ENCODE results near the gene SLC17A5. TPM values are rescaled to one million over a fixed set of nuclear protein-coding genes. Genes with fewer than 3 reads are reported as not detected.
"Not testable (repeated sequence)": the region's sequence is repeated elsewhere in the genome, so short reads cannot be mapped to it uniquely, and the experiment has no call there.

SLC17A5 gene
- total RNA-seq, 2 donors from 2014 or later = 17.9 to 32.3 TPM

DNA sequence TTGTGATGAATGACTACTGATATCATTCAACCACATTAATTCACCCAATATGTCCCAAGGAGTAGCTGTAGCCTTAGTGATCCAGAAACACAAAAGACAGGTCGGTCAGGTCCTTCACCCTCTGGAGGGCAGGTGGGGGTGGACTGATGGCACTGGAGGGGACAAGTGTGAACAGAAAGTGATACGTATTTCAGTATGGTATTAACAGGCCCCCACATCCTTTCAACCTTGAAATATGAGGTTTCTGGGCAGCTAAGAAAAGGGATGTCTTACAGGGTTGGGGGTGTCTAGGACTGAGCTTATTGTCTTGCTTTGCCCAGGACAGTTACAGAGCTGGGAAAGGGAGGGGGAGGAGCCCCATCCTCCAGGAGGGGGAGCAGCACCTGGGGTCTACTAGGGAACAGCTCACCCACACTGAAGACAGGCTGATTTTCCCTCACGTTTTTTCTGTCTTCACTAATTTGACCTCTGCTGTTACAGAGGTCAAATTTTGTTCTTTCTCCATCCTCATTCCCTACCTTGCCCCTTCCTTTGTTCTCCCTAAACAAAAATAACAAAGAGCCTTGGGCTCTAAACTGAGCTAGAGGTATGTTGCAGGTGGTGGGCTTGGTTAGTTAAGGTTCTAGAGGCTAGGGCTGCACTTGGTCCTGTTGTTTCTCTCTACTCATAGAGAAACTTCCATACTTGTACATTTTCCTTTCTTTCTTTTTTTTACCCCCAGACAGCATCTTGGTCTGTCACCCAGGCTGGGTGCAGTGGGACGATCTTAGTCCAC is 95.0 kb downstream of the SLC17A5 start:
- TF ChIP-seq POLR2A (IDR thresholded peaks at IDR 0.05) = no peak
- TF ChIP-seq, protein P1, sequence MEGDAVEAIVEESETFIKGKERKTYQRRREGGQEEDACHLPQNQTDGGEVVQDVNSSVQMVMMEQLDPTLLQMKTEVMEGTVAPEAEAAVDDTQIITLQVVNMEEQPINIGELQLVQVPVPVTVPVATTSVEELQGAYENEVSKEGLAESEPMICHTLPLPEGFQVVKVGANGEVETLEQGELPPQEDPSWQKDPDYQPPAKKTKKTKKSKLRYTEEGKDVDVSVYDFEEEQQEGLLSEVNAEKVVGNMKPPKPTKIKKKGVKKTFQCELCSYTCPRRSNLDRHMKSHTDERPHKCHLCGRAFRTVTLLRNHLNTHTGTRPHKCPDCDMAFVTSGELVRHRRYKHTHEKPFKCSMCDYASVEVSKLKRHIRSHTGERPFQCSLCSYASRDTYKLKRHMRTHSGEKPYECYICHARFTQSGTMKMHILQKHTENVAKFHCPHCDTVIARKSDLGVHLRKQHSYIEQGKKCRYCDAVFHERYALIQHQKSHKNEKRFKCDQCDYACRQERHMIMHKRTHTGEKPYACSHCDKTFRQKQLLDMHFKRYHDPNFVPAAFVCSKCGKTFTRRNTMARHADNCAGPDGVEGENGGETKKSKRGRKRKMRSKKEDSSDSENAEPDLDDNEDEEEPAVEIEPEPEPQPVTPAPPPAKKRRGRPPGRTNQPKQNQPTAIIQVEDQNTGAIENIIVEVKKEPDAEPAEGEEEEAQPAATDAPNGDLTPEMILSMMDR (IDR thresholded peaks at IDR 0.05) = no peak
- no peak for TF ChIP-seq POLR2AphosphoS5 (IDR thresholded peaks at IDR 0.05)
- no peaks in the 10 kb centered on the region for H3K27me3 ChIP-seq (replicated peaks; ENCODE audit: insufficient read depth)
- intact Hi-C loops (cut with DNase I) = no loop called here
- H3K36me3 ChIP-seq = no peaks in the 10 kb centered on the region
- H3K27ac ChIP-seq = no peak overlapping the region
- H3K4me1 ChIP-seq (replicated peaks) = no peaks in the 10 kb centered on the region
- 70% methylated on average over 4 of the region's 4 CpGs for WGBS
- no peaks in the 10 kb centered on the region for H3K9me3 ChIP-seq
- H3K4me3 ChIP-seq = no peak overlapping the region
- no peak for DNase-seq (ENCODE audit: low spot score)

DNA sequence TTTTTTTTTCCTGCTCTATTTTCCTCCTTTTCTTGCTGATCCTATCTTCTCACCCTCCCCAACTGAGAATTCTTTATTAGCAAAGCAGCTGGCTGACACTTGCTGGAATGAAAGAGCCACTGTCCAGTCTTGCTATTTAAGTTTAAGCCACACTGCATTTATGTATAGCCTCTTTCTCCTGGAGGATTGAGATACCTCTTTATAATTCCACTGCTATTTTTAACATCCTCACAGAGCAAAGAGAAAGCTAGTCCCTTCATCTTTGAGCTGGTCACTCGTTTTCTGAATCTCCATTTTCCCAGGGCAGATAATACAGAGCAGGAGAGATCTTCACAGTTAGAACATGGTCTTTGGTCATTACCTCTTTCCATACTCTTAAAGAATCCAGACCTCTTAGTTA is 97.0 kb downstream of the SLC17A5 start:
- Histone ChIP-seq H3K4me3 (no peak overlapping the region), H3K36me3 (no peaks in the 10 kb centered on the region), H3K9me3 (no peaks in the 10 kb centered on the region), H3K27me3 (replicated peaks; ENCODE audit: insufficient read depth) (no peaks in the 10 kb centered on the region), H3K27ac (no peak overlapping the region), H3K4me1 (replicated peaks) (no peaks in the 10 kb centered on the region)
- DNase-seq (ENCODE audit: low spot score) = no peak
- no peak for TF ChIP-seq POLR2A (IDR thresholded peaks at IDR 0.05)
- intact Hi-C loops (cut with DNase I) = no loop called here
- 19% methylated on average over 1 of the region's 1 CpG for WGBS

- H3K36me3 ChIP-seq; H3K9me3 ChIP-seq; H3K27ac ChIP-seq; H3K27me3 ChIP-seq (replicated peaks; ENCODE audit: insufficient read depth); DNase-seq (ENCODE audit: low spot score); H3K4me1 ChIP-seq (replicated peaks); H3K4me3 ChIP-seq; intact Hi-C loops (cut with DNase I): not testable (repeated sequence)
- 92% methylated on average over 11 of the region's 11 CpGs for WGBS
Observed at GRCh38 chr6:73555380-73555949, 98.3 kb downstream of the SLC17A5 start.

DNA sequence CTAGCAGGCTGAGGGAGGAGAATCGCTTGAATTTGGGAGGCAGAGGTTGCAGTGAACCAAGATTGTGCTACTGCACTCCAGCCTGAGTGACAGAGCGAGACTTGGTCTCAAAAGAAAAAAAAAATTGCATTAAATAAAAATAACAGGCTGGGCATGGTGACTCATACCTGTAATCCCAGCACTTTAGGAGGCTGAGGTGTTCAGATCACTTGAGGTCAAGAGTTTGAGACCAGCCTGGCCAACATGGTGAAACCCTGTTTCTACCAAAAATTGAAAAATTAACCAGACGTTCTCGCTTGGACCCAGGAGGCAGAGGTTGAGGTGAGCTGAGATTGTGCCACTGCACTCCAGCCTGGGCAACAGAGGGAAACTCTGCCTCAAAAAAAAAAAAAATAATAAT is 102.7 kb downstream of the SLC17A5 start:
- H3K9me3 ChIP-seq; DNase-seq (ENCODE audit: low spot score); H3K4me3 ChIP-seq; intact Hi-C loops (cut with DNase I); H3K4me1 ChIP-seq (replicated peaks); H3K27ac ChIP-seq; H3K27me3 ChIP-seq (replicated peaks; ENCODE audit: insufficient read depth); H3K36me3 ChIP-seq: not testable (repeated sequence)
- WGBS = 92% methylated on average over 4 of the region's 4 CpGs

GRCh38 chr6:73548458-73549446 is 105.0 kb downstream of the SLC17A5 start:
- no peak for DNase-seq (ENCODE audit: low spot score)
- Histone ChIP-seq H3K4me1 (replicated peaks) (no peaks in the 10 kb centered on the region), H3K36me3 (no peaks in the 10 kb centered on the region), H3K9me3 (no peaks in the 10 kb centered on the region), H3K4me3 (no peak overlapping the region), H3K27me3 (replicated peaks; ENCODE audit: insufficient read depth) (no peaks in the 10 kb centered on the region), H3K27ac (no peak overlapping the region)
- intact Hi-C loops (cut with DNase I) = no loop called here
- TF ChIP-seq POLR2AphosphoS5 (IDR thresholded peaks at IDR 0.05) (no peak), POLR2A (IDR thresholded peaks at IDR 0.05) (no peak)
- TF ChIP-seq, protein P1 (IDR thresholded peaks at IDR 0.05) = no peak
- 85% methylated on average over 12 of the region's 12 CpGs for WGBS

GRCh38 chr6:73547036-73547435 is 106.8 kb downstream of the SLC17A5 start:
- Histone ChIP-seq H3K36me3 (no peaks in the 10 kb centered on the region), H3K4me1 (replicated peaks) (no peaks in the 10 kb centered on the region), H3K27ac (no peak overlapping the region), H3K4me3 (no peak overlapping the region), H3K9me3 (no peaks in the 10 kb centered on the region), H3K27me3 (replicated peaks; ENCODE audit: insufficient read depth) (no peaks in the 10 kb centered on the region)
- intact Hi-C loops (cut with DNase I) = no loop called here
- DNase-seq (ENCODE audit: low spot score) = no peak
- WGBS = 88% methylated on average over 1 of the region's 1 CpG
- TF ChIP-seq POLR2A (IDR thresholded peaks at IDR 0.05) (no peak), POLR2AphosphoS5 (IDR thresholded peaks at IDR 0.05) (no peak)
- TF ChIP-seq, protein P1 (IDR thresholded peaks at IDR 0.05) = no peak
